OCI-LY1 (cell line): Measurements from ENCODE around the gene ZNF365.

Source experiments
- EZH2 ChIP-seq: fragments of 200-600 bp; sonication (generic), shearing (Covaris generic); IDR thresholded peaks from 2 replicates; pipeline ENCODE4 v1.8.0; 2017; ENCODE audit warnings: borderline replicate concordance, mixed run types, mild to moderate bottlenecking, antibody characterized with exemption, low read length, moderate library complexity, mixed read lengths
- TF ChIP-seq, protein P1 (sequence below): fragments of 200-600 bp; sonication (generic), shearing (Covaris generic); IDR thresholded peaks from 2 replicates; pipeline ENCODE4 v1.5.1; 2017; ENCODE audit warnings: mild to moderate bottlenecking, antibody characterized with exemption, low read length, moderate library complexity, mixed read lengths

DNA sequence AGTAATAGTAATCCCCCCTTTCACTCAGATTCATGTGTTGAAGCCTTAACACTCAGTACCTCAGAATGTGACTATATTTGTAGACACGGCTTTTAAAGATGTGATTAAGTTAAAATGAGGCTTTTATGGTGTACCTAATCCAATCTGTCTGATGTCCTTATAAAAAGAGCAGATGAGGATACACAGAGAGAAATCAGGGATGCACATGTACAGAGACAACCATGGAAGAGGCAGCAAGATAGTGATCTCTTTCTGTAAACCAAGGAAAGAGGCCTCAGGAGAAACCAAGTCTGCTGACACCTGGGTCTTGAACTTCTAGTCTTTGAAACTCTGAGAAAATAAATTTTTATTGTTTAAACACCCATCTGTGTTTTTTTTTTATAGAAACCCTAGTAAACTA, 44.0 kb upstream of the ZNF365 start:
- TF ChIP-seq, protein P1, sequence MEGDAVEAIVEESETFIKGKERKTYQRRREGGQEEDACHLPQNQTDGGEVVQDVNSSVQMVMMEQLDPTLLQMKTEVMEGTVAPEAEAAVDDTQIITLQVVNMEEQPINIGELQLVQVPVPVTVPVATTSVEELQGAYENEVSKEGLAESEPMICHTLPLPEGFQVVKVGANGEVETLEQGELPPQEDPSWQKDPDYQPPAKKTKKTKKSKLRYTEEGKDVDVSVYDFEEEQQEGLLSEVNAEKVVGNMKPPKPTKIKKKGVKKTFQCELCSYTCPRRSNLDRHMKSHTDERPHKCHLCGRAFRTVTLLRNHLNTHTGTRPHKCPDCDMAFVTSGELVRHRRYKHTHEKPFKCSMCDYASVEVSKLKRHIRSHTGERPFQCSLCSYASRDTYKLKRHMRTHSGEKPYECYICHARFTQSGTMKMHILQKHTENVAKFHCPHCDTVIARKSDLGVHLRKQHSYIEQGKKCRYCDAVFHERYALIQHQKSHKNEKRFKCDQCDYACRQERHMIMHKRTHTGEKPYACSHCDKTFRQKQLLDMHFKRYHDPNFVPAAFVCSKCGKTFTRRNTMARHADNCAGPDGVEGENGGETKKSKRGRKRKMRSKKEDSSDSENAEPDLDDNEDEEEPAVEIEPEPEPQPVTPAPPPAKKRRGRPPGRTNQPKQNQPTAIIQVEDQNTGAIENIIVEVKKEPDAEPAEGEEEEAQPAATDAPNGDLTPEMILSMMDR, result no peak
- TF ChIP-seq EZH2, result no peak
